Endodermal cell (in vitro differentiated cells): Measurements from ENCODE around the gene ACBD3. TPM values are rescaled to one million over a fixed set of nuclear protein-coding genes. Genes with fewer than 3 reads are reported as not detected.
A peak's percentile ranks its signal among the peaks of the same experiment; 100 is the strongest.

Experiments used
- DNase-seq: peaks from one replicate; pipeline ENCODE4 v3.0.0-alpha.2; 2017
- H3K27ac ChIP-seq: 2 replicates; pipeline ENCODE4 v1.5.1; 2013; ENCODE audit warnings: mild to moderate bottlenecking, low read depth, low read length, moderate library complexity
- H3K27me3 ChIP-seq: 2 replicates; pipeline ENCODE4 v1.6.1; 2013; ENCODE audit warnings: mild to moderate bottlenecking, low read length, moderate library complexity; ENCODE audit not compliant: insufficient read depth, control insufficient read depth, poor library complexity, severe bottlenecking
- H3K36me3 ChIP-seq: 2 replicates; pipeline ENCODE4 v1.7.0; 2013; ENCODE audit warnings: mild to moderate bottlenecking, low read length, moderate library complexity; ENCODE audit not compliant: control insufficient read depth, insufficient read depth
- H3K4me1 ChIP-seq: one replicate; pipeline ENCODE4 v1.7.0; 2013; ENCODE audit warnings: low read length; ENCODE audit not compliant: control insufficient read depth, insufficient read depth
- H3K4me3 ChIP-seq: 2 replicates; pipeline ENCODE4 v1.5.1; 2013; ENCODE audit warnings: mild to moderate bottlenecking, low read length, moderate library complexity
- H3K9ac ChIP-seq: 2 replicates; pipeline ENCODE4 v1.6.1; 2013; ENCODE audit warnings: mild to moderate bottlenecking, low read length, moderate library complexity; ENCODE audit not compliant: poor library complexity, severe bottlenecking; ENCODE audit errors: extremely low read depth
- H3K9me3 ChIP-seq: 2 replicates; pipeline ENCODE4 v1.6.1; 2013; ENCODE audit warnings: mild to moderate bottlenecking, low read length, moderate library complexity; ENCODE audit not compliant: control insufficient read depth
- H3K27ac Mint-ChIP-seq: 2 replicates; pipeline ENCODE4 v1.8.0; 2020; ENCODE audit warnings: mixed read lengths
- H3K27me3 Mint-ChIP-seq: 2 replicates; pipeline ENCODE4 v1.8.0; 2021; ENCODE audit warnings: mild to moderate bottlenecking, mixed read lengths; ENCODE audit not compliant: insufficient read depth
- H3K36me3 Mint-ChIP-seq: 2 replicates; pipeline ENCODE4 v1.8.0; 2020; ENCODE audit warnings: low read depth, mixed read lengths
- H3K4me1 Mint-ChIP-seq: 2 replicates; pipeline ENCODE4 v1.8.0; 2020; ENCODE audit warnings: mixed read lengths
- H3K4me3 Mint-ChIP-seq: 2 replicates; pipeline ENCODE4 v1.8.0; 2020; ENCODE audit warnings: mild to moderate bottlenecking, moderate library complexity, mixed read lengths
- H3K9me3 Mint-ChIP-seq: 2 replicates; pipeline ENCODE4 v1.8.0; 2020; ENCODE audit warnings: mild to moderate bottlenecking, mixed read lengths
- CTCF ChIP-seq: fragments of 200-600 bp; sonication (generic); conservative IDR thresholded peaks from 2 replicates; pipeline ENCODE4 v1.5.0; 2021; ENCODE audit warnings: antibody characterized with exemption, mild to moderate bottlenecking
- WGBS, 2 experiments: methylation state at CpG; one replicate each; pipeline versions ENCODE4 v1.1.5 to v1.1.7; 2013; ENCODE audit warnings: missing lambda C conversion rate in 2 of 2, mixed read lengths in 1 of 2; ENCODE audit not compliant: insufficient coverage in 1 of 2, insufficient read length in 1 of 2; 5-methylcytosine and 5-hydroxymethylcytosine counted together
- total RNA-seq, 2 donors: library from RNA; stranded (reverse); fragmentation: NEBNext Ultra II Directional in 1 of 2; extraction: Animal tissue kit (Norgen Biotek cat#: 25700) in 1 of 2; gene quantifications; 2 replicates in 1 of 2; 3 replicates in 1 of 2; pipeline ENCODE4 v1.2.1, GENCODE V29; 2021

The ACBD3 gene
- total RNA-seq, 2 donors from 2014 or later, result 34.8 to 48.0 TPM

- no peaks in the 10 kb centered on the region for H3K27me3 ChIP-seq
- Mint-ChIP-seq H3K27me3 (peaks cover 21% of the 10 kb centered on the region), H3K9me3 (no peaks in the 10 kb centered on the region), H3K4me1 (peaks cover 24% of the 10 kb centered on the region), H3K27ac (no peak overlapping the region), H3K4me3 (no peak overlapping the region), H3K36me3 (no peaks in the 10 kb centered on the region)
- no peak overlapping the region for H3K4me3 ChIP-seq
- no peak for TF ChIP-seq CTCF
- peaks cover 3% of the 10 kb centered on the region for H3K4me1 ChIP-seq
- no peaks in the 10 kb centered on the region for H3K9me3 ChIP-seq
- no peaks in the 10 kb centered on the region for H3K36me3 ChIP-seq
- no peak overlapping the region for H3K9ac ChIP-seq
- no peak for DNase-seq
- no peak overlapping the region for H3K27ac ChIP-seq
- WGBS, 2 experiments, result 79 to 85% methylated on average over 5 to 8 of the region's 8 CpGs
Measured at GRCh38 chr1:226104671-226105121, 81.8 kb downstream of the ACBD3 start.

GRCh38 chr1:226100436-226101391 lies 85.8 kb downstream of the ACBD3 start:
- Histone ChIP-seq H3K27ac (no peak overlapping the region), H3K9ac (no peak overlapping the region), H3K4me1 (no peaks in the 10 kb centered on the region), H3K27me3 (no peaks in the 10 kb centered on the region), H3K36me3 (no peaks in the 10 kb centered on the region), H3K4me3 (peak overlapping the region; percentile 68), H3K9me3 (no peaks in the 10 kb centered on the region)
- peak; percentile 77 for DNase-seq
- Mint-ChIP-seq H3K27me3 (peaks cover 32% of the 10 kb centered on the region), H3K36me3 (no peaks in the 10 kb centered on the region), H3K4me1 (peaks cover 28% of the 10 kb centered on the region), H3K9me3 (no peaks in the 10 kb centered on the region), H3K27ac (no peak overlapping the region), H3K4me3 (peak overlapping the region; percentile 62)
- WGBS, 2 experiments, result 35 to 43% methylated on average over 17 to 31 of the region's 32 CpGs
- peak; percentile 43 for TF ChIP-seq CTCF

- no peak overlapping the region for H3K4me3 ChIP-seq
- H3K9ac ChIP-seq, result no peak overlapping the region
- Mint-ChIP-seq H3K4me1 (peaks cover 25% of the 10 kb centered on the region), H3K27me3 (peaks cover 40% of the 10 kb centered on the region), H3K36me3 (no peaks in the 10 kb centered on the region), H3K27ac (no peak overlapping the region), H3K9me3 (no peaks in the 10 kb centered on the region), H3K4me3 (no peak overlapping the region)
- WGBS, 2 experiments, result 87 to 93% methylated on average over 3 of the region's 3 CpGs
- no peaks in the 10 kb centered on the region for H3K9me3 ChIP-seq
- H3K27ac ChIP-seq, result no peak overlapping the region
- no peak for TF ChIP-seq CTCF
- DNase-seq, result no peak
- no peaks in the 10 kb centered on the region for H3K4me1 ChIP-seq
- no peaks in the 10 kb centered on the region for H3K36me3 ChIP-seq
- H3K27me3 ChIP-seq, result no peaks in the 10 kb centered on the region
Measured at GRCh38 chr1:226098870-226099835, 87.4 kb downstream of the ACBD3 start.
